Uterus (tissue), 4 donors: ENCODE results near the gene TTC9B. TPM values are rescaled to one million over a fixed set of nuclear protein-coding genes. Genes with fewer than 3 reads are reported as not detected.

ENCODE experiments used
- DNase-seq, 2 donors: peaks; one replicate each; pipeline ENCODE4 v3.0.0-alpha.2; 2019 to 2020
- H3K27ac ChIP-seq, 2 donors: fragments of 200-600 bp; sonication (generic); 1 replicate in 1 of 2; 2 replicates in 1 of 2; pipeline ENCODE4 v1.5.1; 2016 to 2018
- H3K27me3 ChIP-seq, 2 donors: fragments of 200-600 bp; sonication (generic); one replicate each; pipeline ENCODE4 v1.5.1; 2018 to 2019; ENCODE audit warnings: control low read depth in 1 of 2
- H3K36me3 ChIP-seq, 2 donors: fragments of 200-600 bp; sonication (generic); one replicate each; pipeline ENCODE4 v1.5.1; 2019; ENCODE audit warnings: control low read depth in 1 of 2
- H3K4me1 ChIP-seq, 2 donors: fragments of 200-600 bp; sonication (generic); one replicate each; pipeline ENCODE4 v1.5.1; 2018 to 2019; ENCODE audit warnings: control low read depth in 1 of 2
- H3K4me3 ChIP-seq, 2 donors: fragments of 200-600 bp; sonication (generic); 1 replicate in 1 of 2; 2 replicates in 1 of 2; pipeline ENCODE4 v1.5.1; 2018 to 2019; ENCODE audit warnings: mild to moderate bottlenecking in 1 of 2
- H3K9me3 ChIP-seq, 2 donors: fragments of 200-600 bp; sonication (generic); one replicate each; pipeline ENCODE4 v1.5.1; 2019; ENCODE audit warnings: control low read depth in 1 of 2
- CTCF ChIP-seq, 4 experiments: fragments of 200-600 bp in 2 of 4; fragments of 450-650 bp in 2 of 4; sonication (generic) in 2 of 4; IDR thresholded peaks; one replicate each; pipeline ENCODE4 v1.5.1; 2016 to 2019; ENCODE audit warnings: antibody characterized with exemption in 4 of 4, mild to moderate bottlenecking in 2 of 4, moderate library complexity in 1 of 4
- POLR2A ChIP-seq, 2 donors: fragments of 450-650 bp; IDR thresholded peaks; one replicate each; pipeline ENCODE4 v1.6.1; 2016; ENCODE audit warnings: antibody characterized with exemption in 2 of 2, mild to moderate bottlenecking in 1 of 2, moderate library complexity in 1 of 2
- intact Hi-C: fragments of 100-400 bp; cut with DNase I; formaldehyde crosslinking; loops from one replicate; pipeline ENCODE4 v1.15.1; 2023; ENCODE audit warnings: low total_unique reads
- total RNA-seq, 4 donors: library from RNA; depleted of rRNA in 3 of 4; stranded (reverse); fragments of >200 nt in 3 of 4; gene quantifications; one replicate each; pipeline versions ENCODE4 v1.1.0 to v1.2.4, GENCODE V29; 2014 to 2023
- donor health status: DM: yes; HTN: yes; CAD: no.

The TTC9B gene
- total RNA-seq, 4 donors from 2014 or later, result not detected

- no peaks in the 10 kb centered on the region for H3K27me3 ChIP-seq
- TF ChIP-seq CTCF (IDR thresholded peaks at IDR 0.05), result no peak
- no peak for TF ChIP-seq POLR2A (IDR thresholded peaks at IDR 0.05)
- H3K4me3 ChIP-seq, result no peak overlapping the region
- no peak for DNase-seq
- no peaks in the 10 kb centered on the region for H3K36me3 ChIP-seq
- no peak overlapping the region for H3K27ac ChIP-seq
- intact Hi-C loops, result no loop called here
- no peaks in the 10 kb centered on the region for H3K9me3 ChIP-seq
- H3K4me1 ChIP-seq, result no peaks in the 10 kb centered on the region
These were observed 12.4 kb downstream of the TTC9B start for GRCh38 chr19:40205760-40206159.

- DNase-seq, result no peak
- Histone ChIP-seq H3K36me3 (no peaks in the 10 kb centered on the region), H3K27ac (no peak overlapping the region), H3K4me3 (no peak overlapping the region), H3K4me1 (no peaks in the 10 kb centered on the region), H3K9me3 (no peaks in the 10 kb centered on the region), H3K27me3 (no peaks in the 10 kb centered on the region)
- intact Hi-C loops, result no loop called here
- TF ChIP-seq POLR2A (IDR thresholded peaks at IDR 0.05) (no peak), CTCF (IDR thresholded peaks at IDR 0.05) (no peak)
These were observed 13.8 kb downstream of the TTC9B start for GRCh38 chr19:40204381-40204780.

- Histone ChIP-seq H3K27ac (no peak overlapping the region), H3K9me3 (no peaks in the 10 kb centered on the region), H3K36me3 (no peaks in the 10 kb centered on the region), H3K4me1 (no peaks in the 10 kb centered on the region), H3K4me3 (no peak overlapping the region), H3K27me3 (no peaks in the 10 kb centered on the region)
- no peak for TF ChIP-seq CTCF (IDR thresholded peaks at IDR 0.05)
- TF ChIP-seq POLR2A (IDR thresholded peaks at IDR 0.05), result no peak
- intact Hi-C loops, result no loop called here
- no peak for DNase-seq
These were observed 17.7 kb downstream of the TTC9B start for GRCh38 chr19:40200341-40201099.

GRCh38 chr19:40198272-40198990 is 19.8 kb downstream of the TTC9B start:
- H3K9me3 ChIP-seq, result no peaks in the 10 kb centered on the region
- H3K4me1 ChIP-seq, result no peaks in the 10 kb centered on the region
- H3K27me3 ChIP-seq, result no peaks in the 10 kb centered on the region
- H3K4me3 ChIP-seq, result no peak overlapping the region
- no peak for DNase-seq
- no peaks in the 10 kb centered on the region for H3K36me3 ChIP-seq
- H3K27ac ChIP-seq, result no peak overlapping the region
- intact Hi-C loops, result no loop called here
- TF ChIP-seq CTCF (IDR thresholded peaks at IDR 0.05) (no peak), POLR2A (IDR thresholded peaks at IDR 0.05) (no peak)

GRCh38 chr19:40193587-40193849 is 24.7 kb downstream of the TTC9B start:
- intact Hi-C loops, result no loop called here
- Histone ChIP-seq H3K27me3 (no peaks in the 10 kb centered on the region), H3K36me3 (no peaks in the 10 kb centered on the region), H3K4me1 (peaks cover 0 to 11% of the 10 kb centered on the region in 2 donors), H3K27ac (no peak overlapping the region), H3K4me3 (no peak overlapping the region), H3K9me3 (no peaks in the 10 kb centered on the region)
- no peak for TF ChIP-seq POLR2A (IDR thresholded peaks at IDR 0.05)
- no peak for TF ChIP-seq CTCF (IDR thresholded peaks at IDR 0.05)
- DNase-seq, result no peak
